ENCODE data around the gene GRAMD2A.
A peak's percentile ranks its signal among the peaks of the same experiment; 100 is the strongest.

Gene GRAMD2A

GRCh38 chr15:72197460-72198355, at the start of gene GRAMD2A:
Gene GRAMD2A, minus strand, starts transcription at chr15:72197787.
- DNase-seq: peak; percentile 31

- DNase-seq: no peak
Measured at GRCh38 chr15:72242775-72243370, 45.3 kb upstream of the GRAMD2A start.

GRCh38 chr15:72239652-72240051, 42.1 kb upstream of the GRAMD2A start:
- no peak for DNase-seq

- DNase-seq: no peak
Measured at GRCh38 chr15:72238586-72238985, 41.0 kb upstream of the GRAMD2A start.

- no peak for DNase-seq
Measured at GRCh38 chr15:72237853-72238224, 40.3 kb upstream of the GRAMD2A start.

- DNase-seq: peak; percentile 78
Measured at GRCh38 chr15:72237029-72237852, 39.7 kb upstream of the GRAMD2A start.

- no peak for DNase-seq
Measured at GRCh38 chr15:72236381-72237003, 38.9 kb upstream of the GRAMD2A start.

- DNase-seq: no peak
Measured at GRCh38 chr15:72235298-72235697, 37.7 kb upstream of the GRAMD2A start.

GRCh38 chr15:72233769-72234168, 36.2 kb upstream of the GRAMD2A start:
- no peak for DNase-seq

GRCh38 chr15:72231833-72232478, 34.4 kb upstream of the GRAMD2A start:
- peak; percentile 47 for DNase-seq

GRCh38 chr15:72231066-72231832, 33.7 kb upstream of the GRAMD2A start, which contains the start of gene PKM:
Gene PKM, minus strand, starts transcription at chr15:72231190. Its CDS starts 12,093 bp downstream, at chr15:72219097.
- peak; percentile 95 for DNase-seq

- peak; percentile 84 for DNase-seq
Measured at GRCh38 chr15:72230197-72231065, 32.8 kb upstream of the GRAMD2A start.

GRCh38 chr15:72229947-72230196, 32.3 kb upstream of the GRAMD2A start:
- no peak for DNase-seq

- DNase-seq: peak; percentile 50
Measured at GRCh38 chr15:72229076-72229946, 31.7 kb upstream of the GRAMD2A start.

- DNase-seq: peak; percentile 19
Measured at GRCh38 chr15:72227720-72228119, 30.1 kb upstream of the GRAMD2A start.

GRCh38 chr15:72227192-72227586, 29.6 kb upstream of the GRAMD2A start:
- peak; percentile 57 for DNase-seq

GRCh38 chr15:72223278-72223677, 25.7 kb upstream of the GRAMD2A start:
- DNase-seq: no peak

- DNase-seq: no peak
Measured at GRCh38 chr15:72222393-72222792, 24.8 kb upstream of the GRAMD2A start.

GRCh38 chr15:72220687-72221086, 23.1 kb upstream of the GRAMD2A start:
- no peak for DNase-seq

GRCh38 chr15:72217216-72217615, 19.6 kb upstream of the GRAMD2A start:
- DNase-seq: no peak
